Prostate gland (tissue), 2 donors: ENCODE data around the gene SNED1. TPM values are rescaled to one million over a fixed set of nuclear protein-coding genes. Genes with fewer than 3 reads are reported as not detected.

Source experiments
- DNase-seq: peaks from one replicate; pipeline ENCODE4 v3.0.0-alpha.2; 2019; ENCODE audit warnings: low spot score
- H3K27ac ChIP-seq, 2 donors: fragments of 200-600 bp; sonication (generic); 2 replicates each; pipeline ENCODE4 v1.5.1; 2017 to 2019
- H3K27me3 ChIP-seq: fragments of 200-600 bp; sonication (generic); replicated peaks from 2 replicates; pipeline ENCODE4 v1.5.1; 2019; ENCODE audit not compliant: insufficient read depth
- H3K36me3 ChIP-seq, 2 donors: fragments of 200-600 bp; sonication (generic); 1 replicate in 1 of 2; 2 replicates in 1 of 2; pipeline versions ENCODE4 v1.5.1 to v1.8.1; 2017 to 2019
- H3K4me1 ChIP-seq: fragments of 200-600 bp; sonication (generic); replicated peaks from 2 replicates; pipeline ENCODE4 v1.5.1; 2019
- H3K4me3 ChIP-seq, 2 donors: fragments of 200-600 bp; sonication (generic); 2 replicates each; pipeline ENCODE4 v1.5.1; 2017 to 2019
- H3K9me3 ChIP-seq: fragments of 200-600 bp; sonication (generic); 2 replicates; pipeline ENCODE4 v1.5.1; 2017
- CTCF ChIP-seq, 4 experiments: fragments of 200-600 bp in 2 of 4; fragments of 450-650 bp in 2 of 4; sonication (generic) in 2 of 4; IDR thresholded peaks; 1 replicate in 3 of 4; 2 replicates in 1 of 4; pipeline ENCODE4 v1.5.1; 2016 to 2019; ENCODE audit warnings: antibody characterized with exemption in 4 of 4, mild to moderate bottlenecking in 2 of 4, moderate library complexity in 2 of 4
- POLR2A ChIP-seq: fragments of 450-650 bp; IDR thresholded peaks from one replicate; pipeline ENCODE4 v1.6.1; 2016; ENCODE audit warnings: antibody characterized with exemption, mild to moderate bottlenecking
- POLR2AphosphoS5 ChIP-seq: sonication (generic); formaldehyde crosslinking; IDR thresholded peaks from one replicate; pipeline ENCODE4 v1.6.1; 2017; ENCODE audit warnings: antibody characterized with exemption
- WGBS: methylation state at CpG from one replicate; pipeline ENCODE4 v1.1.5; 2018; 5-methylcytosine and 5-hydroxymethylcytosine counted together
- intact Hi-C: fragments of 100-400 bp; cut with DNase I; formaldehyde crosslinking; loops from one replicate; pipeline ENCODE4 v1.14.2; 2022
- total RNA-seq, 2 donors: library from RNA; depleted of rRNA; stranded (reverse); fragments of >200 nt; gene quantifications; one replicate each; pipeline ENCODE4 v1.1.0, GENCODE V29; 2016

Gene SNED1
- total RNA-seq, 2 donors from 2014 or later = 32.0 to 115 TPM

GRCh38 chr2:241015439-241015838, 17.0 kb downstream of the SNED1 start:
- H3K4me3 ChIP-seq = no peak overlapping the region
- intact Hi-C loops = no loop called here
- no peak for TF ChIP-seq POLR2AphosphoS5
- TF ChIP-seq CTCF (IDR thresholded peaks at IDR 0.05) = no peak
- H3K36me3 ChIP-seq = no peaks in the 10 kb centered on the region
- no peaks in the 10 kb centered on the region for H3K27me3 ChIP-seq
- peak; percentile 2 for DNase-seq
- peaks cover 17% of the 10 kb centered on the region for H3K4me1 ChIP-seq
- no peaks in the 10 kb centered on the region for H3K9me3 ChIP-seq
- WGBS = 96% methylated on average over 13 of the region's 13 CpGs
- peak overlapping the region in 1 of 2 donors; percentile 35 for H3K27ac ChIP-seq

DNA sequence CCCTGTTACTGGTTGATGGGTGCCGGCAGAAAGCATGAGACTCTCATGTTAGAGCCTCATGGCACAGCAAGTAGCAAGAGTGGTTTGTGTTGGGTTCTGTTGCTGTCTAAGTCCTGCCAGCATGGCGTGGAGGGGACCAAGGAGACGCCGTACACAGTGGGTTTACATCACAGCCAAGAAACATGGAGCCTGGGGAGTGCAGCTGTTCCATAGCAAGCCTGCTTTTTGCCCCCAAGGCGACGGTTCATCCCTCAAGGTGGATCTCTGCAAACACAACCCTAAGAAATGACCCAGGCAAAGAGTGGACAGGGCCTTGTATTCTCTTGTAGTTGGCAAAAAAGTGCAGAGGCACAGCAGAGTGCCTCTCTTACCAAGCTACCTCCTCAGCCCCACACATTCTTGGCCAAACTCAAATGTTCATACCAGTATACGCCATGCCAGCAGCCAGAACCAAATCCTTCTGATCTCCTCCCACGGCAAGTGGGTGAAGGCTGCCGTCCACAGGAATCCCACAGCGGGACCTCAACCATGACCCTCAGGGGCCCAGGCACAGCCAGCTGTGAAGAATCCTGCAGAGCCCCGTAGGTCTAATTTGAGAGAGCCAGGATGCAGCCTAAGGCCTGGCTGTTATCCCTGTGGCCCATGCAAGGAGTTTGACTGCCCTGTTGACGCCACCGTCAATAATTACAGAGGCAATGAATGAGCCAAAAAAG, 19.0 kb downstream of the SNED1 start:
- Histone ChIP-seq H3K36me3 (no peaks in the 10 kb centered on the region), H3K9me3 (no peaks in the 10 kb centered on the region), H3K4me3 (no peak overlapping the region), H3K27ac (no peak overlapping the region), H3K27me3 (no peaks in the 10 kb centered on the region), H3K4me1 (peaks cover 6% of the 10 kb centered on the region)
- intact Hi-C loops = no loop called here
- WGBS = 96% methylated on average over 13 of the region's 13 CpGs
- TF ChIP-seq CTCF (IDR thresholded peaks at IDR 0.05) = no peak
- no peak for TF ChIP-seq POLR2AphosphoS5
- no peak for TF ChIP-seq POLR2A
- peak; percentile 2 for DNase-seq

DNA sequence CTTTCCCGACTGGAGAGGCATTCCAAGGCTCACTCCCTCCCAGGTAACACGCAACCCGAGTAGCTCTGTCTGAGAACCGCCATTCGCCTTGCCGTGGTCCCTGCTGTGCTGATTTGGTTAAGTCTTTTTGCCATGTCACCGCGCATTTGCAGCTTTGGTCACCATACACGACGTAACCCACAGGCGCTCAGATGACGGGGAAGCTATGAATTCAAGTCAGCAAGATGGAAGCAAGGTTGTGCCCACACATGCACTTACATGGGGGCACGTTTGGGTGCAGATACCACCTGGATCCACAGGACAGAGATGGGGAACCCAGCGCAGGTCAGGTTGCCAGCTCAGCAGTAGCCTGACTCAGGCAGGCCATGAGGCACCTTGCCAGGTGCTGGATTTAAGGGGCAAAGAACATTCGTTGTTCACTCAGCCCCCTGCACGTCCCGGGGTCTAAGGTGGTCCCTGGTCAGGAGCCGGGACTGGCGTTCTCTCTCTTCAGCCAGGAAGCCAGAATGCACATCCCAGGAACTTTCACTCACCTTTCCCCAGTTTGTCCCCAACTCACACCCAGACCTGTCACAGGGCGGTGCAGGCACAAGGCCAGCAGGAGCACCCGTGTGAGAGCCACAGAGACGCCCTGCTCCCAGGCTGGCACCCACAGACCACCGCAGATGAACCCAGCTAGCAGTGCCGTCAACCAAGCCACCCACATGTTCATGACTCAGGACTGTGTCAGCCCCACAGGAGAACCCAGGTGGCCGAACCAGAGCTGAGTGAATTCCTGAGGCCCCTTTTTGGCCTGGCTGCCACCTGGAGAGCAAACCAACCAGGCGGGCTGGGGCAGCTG, 19.9 kb downstream of the SNED1 start:
- Histone ChIP-seq H3K4me1 (peaks cover 6% of the 10 kb centered on the region), H3K27me3 (no peaks in the 10 kb centered on the region), H3K36me3 (no peaks in the 10 kb centered on the region), H3K27ac (no peak overlapping the region), H3K4me3 (no peak overlapping the region), H3K9me3 (no peaks in the 10 kb centered on the region)
- WGBS = 96% methylated on average over 26 of the region's 26 CpGs
- DNase-seq = peak; percentile 3
- TF ChIP-seq CTCF (IDR thresholded peaks at IDR 0.05) (no peak), POLR2AphosphoS5 (no peak), POLR2A (no peak)
- intact Hi-C loops = no loop called here

DNA sequence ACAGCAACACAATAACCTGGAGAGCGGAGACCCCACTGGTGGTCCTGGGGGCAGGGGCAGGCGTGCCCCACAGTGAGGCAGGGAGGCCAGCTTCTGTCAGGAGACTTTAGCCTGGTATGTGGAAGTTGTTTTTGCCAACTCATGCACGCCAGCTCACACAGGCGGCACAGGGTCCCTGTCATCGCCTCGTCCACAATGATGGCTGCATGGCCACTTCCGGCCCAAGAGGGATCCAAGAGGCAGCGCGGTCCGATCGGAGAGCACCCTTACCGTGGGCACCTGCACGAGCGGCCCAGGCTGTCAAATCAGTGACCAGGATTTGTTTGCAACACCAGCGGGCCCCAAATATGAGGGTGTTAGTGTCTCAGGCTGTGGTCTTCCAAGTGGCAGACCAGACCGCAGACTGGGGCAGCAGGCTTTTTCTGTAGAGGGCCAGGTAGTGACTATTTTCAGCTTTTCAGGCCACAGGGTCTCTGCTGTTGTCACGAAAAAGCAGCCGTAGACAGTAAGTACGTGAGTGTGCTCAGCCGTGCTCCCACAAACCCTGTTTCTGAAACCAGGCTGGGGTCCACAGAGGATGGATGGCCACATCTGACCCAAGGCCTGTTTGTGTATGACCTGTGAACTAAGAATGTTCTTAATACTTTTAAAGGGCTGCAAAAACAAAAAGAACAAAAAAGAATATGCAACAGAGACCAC, 21.2 kb downstream of the SNED1 start:
- 98% methylated on average over 19 of the region's 20 CpGs for WGBS
- Histone ChIP-seq H3K9me3 (no peaks in the 10 kb centered on the region), H3K36me3 (no peaks in the 10 kb centered on the region), H3K4me1 (peaks cover 2% of the 10 kb centered on the region), H3K27ac (no peak overlapping the region), H3K27me3 (no peaks in the 10 kb centered on the region), H3K4me3 (no peak overlapping the region)
- intact Hi-C loops = no loop called here
- no peak for DNase-seq
- TF ChIP-seq CTCF (IDR thresholded peaks at IDR 0.05) (no peak), POLR2AphosphoS5 (no peak), POLR2A (no peak)
